Endodermal cell (in vitro differentiated cells): ENCODE measurements around the gene KIF5B. TPM values are rescaled to one million over a fixed set of nuclear protein-coding genes. Genes with fewer than 3 reads are reported as not detected.

Source experiments
- DNase-seq: peaks from one replicate; pipeline ENCODE4 v3.0.0-alpha.2; 2017
- H3K27ac ChIP-seq: 2 replicates; pipeline ENCODE4 v1.5.1; 2013; ENCODE audit warnings: mild to moderate bottlenecking, low read depth, low read length, moderate library complexity
- H3K27me3 ChIP-seq: 2 replicates; pipeline ENCODE4 v1.6.1; 2013; ENCODE audit warnings: mild to moderate bottlenecking, low read length, moderate library complexity; ENCODE audit not compliant: insufficient read depth, control insufficient read depth, poor library complexity, severe bottlenecking
- H3K36me3 ChIP-seq: 2 replicates; pipeline ENCODE4 v1.7.0; 2013; ENCODE audit warnings: mild to moderate bottlenecking, low read length, moderate library complexity; ENCODE audit not compliant: control insufficient read depth, insufficient read depth
- H3K4me1 ChIP-seq: one replicate; pipeline ENCODE4 v1.7.0; 2013; ENCODE audit warnings: low read length; ENCODE audit not compliant: control insufficient read depth, insufficient read depth
- H3K4me3 ChIP-seq: 2 replicates; pipeline ENCODE4 v1.5.1; 2013; ENCODE audit warnings: mild to moderate bottlenecking, low read length, moderate library complexity
- H3K9ac ChIP-seq: 2 replicates; pipeline ENCODE4 v1.6.1; 2013; ENCODE audit warnings: mild to moderate bottlenecking, low read length, moderate library complexity; ENCODE audit not compliant: poor library complexity, severe bottlenecking; ENCODE audit errors: extremely low read depth
- H3K9me3 ChIP-seq: 2 replicates; pipeline ENCODE4 v1.6.1; 2013; ENCODE audit warnings: mild to moderate bottlenecking, low read length, moderate library complexity; ENCODE audit not compliant: control insufficient read depth
- H3K27ac Mint-ChIP-seq: 2 replicates; pipeline ENCODE4 v1.8.0; 2020; ENCODE audit warnings: mixed read lengths
- H3K27me3 Mint-ChIP-seq: 2 replicates; pipeline ENCODE4 v1.8.0; 2021; ENCODE audit warnings: mild to moderate bottlenecking, mixed read lengths; ENCODE audit not compliant: insufficient read depth
- H3K36me3 Mint-ChIP-seq: 2 replicates; pipeline ENCODE4 v1.8.0; 2020; ENCODE audit warnings: low read depth, mixed read lengths
- H3K4me1 Mint-ChIP-seq: 2 replicates; pipeline ENCODE4 v1.8.0; 2020; ENCODE audit warnings: mixed read lengths
- H3K4me3 Mint-ChIP-seq: 2 replicates; pipeline ENCODE4 v1.8.0; 2020; ENCODE audit warnings: mild to moderate bottlenecking, moderate library complexity, mixed read lengths
- H3K9me3 Mint-ChIP-seq: 2 replicates; pipeline ENCODE4 v1.8.0; 2020; ENCODE audit warnings: mild to moderate bottlenecking, mixed read lengths
- WGBS, 2 experiments: methylation state at CpG; one replicate each; pipeline versions ENCODE4 v1.1.5 to v1.1.7; 2013; ENCODE audit warnings: missing lambda C conversion rate in 2 of 2, mixed read lengths in 1 of 2; ENCODE audit not compliant: insufficient coverage in 1 of 2, insufficient read length in 1 of 2; 5-methylcytosine and 5-hydroxymethylcytosine counted together
- total RNA-seq, 2 donors: library from RNA; stranded (reverse); fragmentation: NEBNext Ultra II Directional in 1 of 2; extraction: Animal tissue kit (Norgen Biotek cat#: 25700) in 1 of 2; gene quantifications; 2 replicates in 1 of 2; 3 replicates in 1 of 2; pipeline ENCODE4 v1.2.1, GENCODE V29; 2021
- TF ChIP-seq, protein P1 (sequence below): fragments of 200-600 bp; sonication (generic); conservative IDR thresholded peaks from 2 replicates; pipeline ENCODE4 v1.5.0; 2021; ENCODE audit warnings: antibody characterized with exemption, mild to moderate bottlenecking

Gene KIF5B
- total RNA-seq, 2 donors from 2014 or later: 90.8 to 104 TPM

DNA sequence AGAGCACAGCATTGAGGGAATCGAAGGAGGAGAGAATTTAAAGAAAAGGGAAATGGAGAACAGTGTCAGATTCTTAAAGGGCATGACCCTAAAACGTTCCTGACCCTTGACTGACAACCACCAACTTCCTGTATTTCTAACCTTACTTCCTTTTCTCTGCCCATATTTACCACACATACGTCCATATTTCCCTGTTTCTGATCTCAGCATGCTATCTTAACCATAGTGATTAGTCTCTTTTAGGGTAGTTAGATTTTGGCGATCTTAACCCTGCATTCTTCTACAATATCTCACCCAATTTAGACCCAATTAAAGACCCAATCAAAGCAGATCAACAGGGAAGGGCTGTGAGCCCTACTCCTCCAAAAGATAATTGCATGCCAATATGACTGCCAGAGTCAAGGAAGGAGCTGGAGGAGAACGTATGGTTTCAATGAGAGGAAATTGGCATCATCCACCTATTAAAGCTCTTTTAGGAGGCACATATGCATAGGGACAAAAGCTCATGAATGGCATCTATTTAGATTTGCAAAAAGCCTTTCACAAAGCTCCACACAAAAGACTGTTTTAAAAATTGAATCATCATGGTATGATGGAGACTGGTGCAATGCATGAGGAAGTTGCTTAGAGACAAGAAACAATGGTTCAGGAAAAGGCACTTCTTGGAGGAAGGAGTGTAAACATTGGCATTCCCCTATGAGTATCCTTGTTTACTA, 78.6 kb downstream of the KIF5B start:
- Mint-ChIP-seq H3K4me3 (no peak overlapping the region), H3K27me3 (no peaks in the 10 kb centered on the region), H3K27ac (no peak overlapping the region), H3K4me1 (peaks cover 6% of the 10 kb centered on the region), H3K9me3 (peaks cover 25% of the 10 kb centered on the region), H3K36me3 (peaks cover 32% of the 10 kb centered on the region)
- Histone ChIP-seq H3K4me1 (no peaks in the 10 kb centered on the region), H3K4me3 (no peak overlapping the region), H3K36me3 (peaks cover 7% of the 10 kb centered on the region), H3K27me3 (no peaks in the 10 kb centered on the region), H3K9me3 (peaks cover 20% of the 10 kb centered on the region), H3K9ac (no peak overlapping the region), H3K27ac (peak overlapping the region; percentile 21)
- 83 to 93% methylated on average over 4 to 5 of the region's 5 CpGs for WGBS, 2 experiments
- TF ChIP-seq, protein P1, sequence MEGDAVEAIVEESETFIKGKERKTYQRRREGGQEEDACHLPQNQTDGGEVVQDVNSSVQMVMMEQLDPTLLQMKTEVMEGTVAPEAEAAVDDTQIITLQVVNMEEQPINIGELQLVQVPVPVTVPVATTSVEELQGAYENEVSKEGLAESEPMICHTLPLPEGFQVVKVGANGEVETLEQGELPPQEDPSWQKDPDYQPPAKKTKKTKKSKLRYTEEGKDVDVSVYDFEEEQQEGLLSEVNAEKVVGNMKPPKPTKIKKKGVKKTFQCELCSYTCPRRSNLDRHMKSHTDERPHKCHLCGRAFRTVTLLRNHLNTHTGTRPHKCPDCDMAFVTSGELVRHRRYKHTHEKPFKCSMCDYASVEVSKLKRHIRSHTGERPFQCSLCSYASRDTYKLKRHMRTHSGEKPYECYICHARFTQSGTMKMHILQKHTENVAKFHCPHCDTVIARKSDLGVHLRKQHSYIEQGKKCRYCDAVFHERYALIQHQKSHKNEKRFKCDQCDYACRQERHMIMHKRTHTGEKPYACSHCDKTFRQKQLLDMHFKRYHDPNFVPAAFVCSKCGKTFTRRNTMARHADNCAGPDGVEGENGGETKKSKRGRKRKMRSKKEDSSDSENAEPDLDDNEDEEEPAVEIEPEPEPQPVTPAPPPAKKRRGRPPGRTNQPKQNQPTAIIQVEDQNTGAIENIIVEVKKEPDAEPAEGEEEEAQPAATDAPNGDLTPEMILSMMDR: no peak
- no peak for DNase-seq

DNA sequence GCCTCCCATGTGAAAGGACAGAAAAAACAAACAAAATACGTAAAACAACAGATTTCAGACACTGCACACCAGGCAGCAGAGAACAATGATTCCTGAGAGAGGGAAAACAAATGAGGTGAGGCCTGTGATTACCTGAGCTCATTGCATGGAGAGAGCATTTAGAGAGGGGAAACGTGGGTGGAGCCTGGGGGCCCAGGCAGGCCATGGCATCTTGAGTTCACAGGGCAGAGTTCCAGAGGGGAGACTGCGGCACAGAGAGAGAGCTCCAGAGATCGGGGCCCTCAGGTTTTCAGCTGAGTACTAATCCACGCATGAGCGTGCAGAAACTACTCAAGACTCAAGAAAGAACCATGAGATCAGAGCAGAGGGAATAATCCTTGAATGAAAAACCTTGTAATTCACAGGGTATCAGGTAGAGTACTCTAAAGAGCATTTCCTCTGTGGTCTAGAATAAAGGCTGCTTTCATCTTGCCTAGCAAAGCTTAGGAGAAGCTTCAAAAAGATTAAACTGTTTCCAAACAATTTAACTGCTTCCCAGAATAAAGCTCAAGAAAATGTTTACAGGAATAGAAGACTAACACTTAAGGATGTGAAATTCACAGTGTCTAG, 81.0 kb downstream of the KIF5B start:
- H3K9me3 Mint-ChIP-seq: peaks cover 12% of the 10 kb centered on the region
- TF ChIP-seq, protein P1: no peak
- peaks cover 6% of the 10 kb centered on the region for H3K4me1 Mint-ChIP-seq
- Histone ChIP-seq H3K36me3 (peaks cover 11% of the 10 kb centered on the region), H3K4me1 (no peaks in the 10 kb centered on the region), H3K9me3 (peaks cover 23% of the 10 kb centered on the region), H3K27me3 (no peaks in the 10 kb centered on the region), H3K4me3 (no peak overlapping the region), H3K9ac (no peak overlapping the region), H3K27ac (no peak overlapping the region)
- DNase-seq: peak; percentile 50
- H3K27ac Mint-ChIP-seq: peak overlapping the region; percentile 18
- 85 to 93% methylated on average over 5 to 6 of the region's 6 CpGs for WGBS, 2 experiments
- no peak overlapping the region for H3K4me3 Mint-ChIP-seq
- H3K27me3 Mint-ChIP-seq: no peaks in the 10 kb centered on the region
- peaks cover 24% of the 10 kb centered on the region for H3K36me3 Mint-ChIP-seq

DNA sequence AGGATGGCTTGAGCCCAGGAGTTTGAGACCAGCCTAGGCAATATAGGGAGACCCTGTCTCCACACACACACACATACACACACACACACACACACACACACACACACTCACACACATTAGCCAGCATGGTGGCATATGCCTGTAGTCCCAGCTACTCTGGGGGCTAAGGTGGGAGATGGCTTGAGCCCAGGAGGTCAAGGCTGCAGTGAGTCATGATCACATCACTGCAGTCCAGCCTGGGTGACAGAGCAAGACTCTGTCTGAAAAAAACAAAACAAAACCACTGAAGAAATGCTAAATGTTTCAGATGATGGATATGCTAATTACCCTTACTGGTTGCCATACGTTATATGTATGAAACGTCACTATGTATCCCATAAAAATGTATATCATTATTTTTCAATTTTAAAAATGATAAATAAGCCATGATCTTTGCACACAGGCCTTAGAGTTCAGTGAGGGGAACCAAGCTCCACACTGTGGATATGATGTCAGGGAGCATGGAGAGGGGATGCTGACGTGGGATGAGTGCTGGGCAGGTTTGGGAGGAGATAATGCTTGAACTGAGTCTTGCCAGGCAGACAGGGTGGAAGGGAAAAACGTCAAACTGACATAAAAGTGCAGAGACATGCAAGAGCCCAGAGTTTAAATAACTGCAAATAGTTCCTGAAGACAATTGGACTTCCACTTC, 81.6 kb downstream of the KIF5B start:
- peaks cover 6% of the 10 kb centered on the region for H3K4me1 Mint-ChIP-seq
- H3K36me3 ChIP-seq: peaks cover 11% of the 10 kb centered on the region
- no peak overlapping the region for H3K4me3 ChIP-seq
- H3K27me3 Mint-ChIP-seq: no peaks in the 10 kb centered on the region
- peaks cover 7% of the 10 kb centered on the region for H3K9me3 Mint-ChIP-seq
- H3K27ac Mint-ChIP-seq: peak overlapping the region; percentile 18
- no peak overlapping the region for H3K27ac ChIP-seq
- no peak for DNase-seq
- no peaks in the 10 kb centered on the region for H3K4me1 ChIP-seq
- H3K27me3 ChIP-seq: no peaks in the 10 kb centered on the region
- 72 to 75% methylated on average over 2 to 4 of the region's 4 CpGs for WGBS, 2 experiments
- no peak overlapping the region for H3K4me3 Mint-ChIP-seq
- TF ChIP-seq, protein P1: no peak
- no peak overlapping the region for H3K9ac ChIP-seq
- H3K36me3 Mint-ChIP-seq: peaks cover 23% of the 10 kb centered on the region
- H3K9me3 ChIP-seq: peaks cover 16% of the 10 kb centered on the region
